Measurements from ENCODE around the gene PIK3AP1. TPM values are rescaled to one million over a fixed set of nuclear protein-coding genes. Genes with fewer than 3 reads are reported as not detected.

Gene PIK3AP1
- total and polyA plus RNA-seq, 2 of the 4 experiments (the other 2 are of a cell fraction) = under 0.01 to 0.14 TPM

DNA sequence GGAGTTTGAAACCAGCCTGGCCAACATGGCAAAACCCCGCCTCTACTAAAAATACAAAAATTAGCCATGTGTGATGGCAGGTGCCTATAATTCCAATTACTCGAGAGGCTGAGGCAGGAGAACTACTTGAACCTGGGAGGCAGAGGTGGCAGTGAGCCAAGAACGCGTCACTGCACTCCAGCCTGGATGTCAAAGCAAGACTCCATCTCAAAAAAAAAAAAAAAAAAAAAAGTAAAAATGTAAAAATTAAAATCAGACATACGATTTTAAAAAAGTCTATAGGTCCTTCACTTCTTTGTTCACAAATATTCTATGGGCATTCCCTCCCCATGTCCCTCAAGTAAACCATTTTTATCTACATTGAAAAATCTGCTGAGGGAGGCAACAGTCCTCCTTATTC, 171.7 kb downstream of the PIK3AP1 start:
- H2AFZ ChIP-seq (replicated peaks; ENCODE audit: low read length, poor library complexity) = no peak overlapping the region
- POLR2A ChIA-PET (ENCODE audit: unreplicated experiment) = no interaction called here
- no peak overlapping the region for H2BK5ac ChIP-seq (ENCODE audit: low read depth, low read length, poor library complexity, severe bottlenecking)
- no peak overlapping the region for H4K91ac ChIP-seq (ENCODE audit: insufficient read depth, low read depth, low read length)
- no peak overlapping the region for H2AK5ac ChIP-seq (ENCODE audit: low read depth, low read length)
- no peak overlapping the region for H3K18ac ChIP-seq (ENCODE audit: low read depth, low read length)
- H2BK120ac ChIP-seq (ENCODE audit: low read depth, low read length) = no peak overlapping the region
- no peak for ATAC-seq (ENCODE audit: low read depth)
- H3K27ac ChIP-seq (ENCODE audit: insufficient read depth, low read length) = no peak overlapping the region
- H3K4me1 ChIP-seq (ENCODE audit: control insufficient read depth, insufficient read depth, low read length) = no peaks in the 10 kb centered on the region
- TF ChIP-seq CEBPB (IDR thresholded peaks at IDR 0.05; ENCODE audit: low read depth, low read length) (no peak), RAD21 (IDR thresholded peaks at IDR 0.05; ENCODE audit: low read length) (no peak), RFX5 (IDR thresholded peaks at IDR 0.05; ENCODE audit: low read depth, low read length) (no peak), SMC3 (IDR thresholded peaks at IDR 0.05; ENCODE audit: low read depth, low read length) (no peak), POLR2A (IDR thresholded peaks at IDR 0.05; ENCODE audit: low read depth, low read length) (no peak), ELK1 (IDR thresholded peaks at IDR 0.05; ENCODE audit: borderline replicate concordance, low read depth, low read length) (no peak), RCOR1 (IDR thresholded peaks at IDR 0.05; ENCODE audit: insufficient replicate concordance, low read length) (no peak), MXI1 (IDR thresholded peaks at IDR 0.05; ENCODE audit: borderline replicate concordance, low read depth, low read length) (no peak), CHD1 (IDR thresholded peaks at IDR 0.05; ENCODE audit: low read depth, low read length) (no peak), MAZ (IDR thresholded peaks at IDR 0.05; ENCODE audit: borderline replicate concordance, low read depth, low read length) (no peak), BHLHE40 (IDR thresholded peaks at IDR 0.05; ENCODE audit: low read depth, low read length) (no peak), MAFK (IDR thresholded peaks at IDR 0.05; ENCODE audit: low read depth, low read length) (no peak)
- TF ChIP-seq, protein P1, sequence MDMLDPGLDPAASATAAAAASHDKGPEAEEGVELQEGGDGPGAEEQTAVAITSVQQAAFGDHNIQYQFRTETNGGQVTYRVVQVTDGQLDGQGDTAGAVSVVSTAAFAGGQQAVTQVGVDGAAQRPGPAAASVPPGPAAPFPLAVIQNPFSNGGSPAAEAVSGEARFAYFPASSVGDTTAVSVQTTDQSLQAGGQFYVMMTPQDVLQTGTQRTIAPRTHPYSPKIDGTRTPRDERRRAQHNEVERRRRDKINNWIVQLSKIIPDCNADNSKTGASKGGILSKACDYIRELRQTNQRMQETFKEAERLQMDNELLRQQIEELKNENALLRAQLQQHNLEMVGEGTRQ (IDR thresholded peaks at IDR 0.05; ENCODE audit: low read depth, low read length) = no peak
- TF ChIP-seq, protein P2, sequence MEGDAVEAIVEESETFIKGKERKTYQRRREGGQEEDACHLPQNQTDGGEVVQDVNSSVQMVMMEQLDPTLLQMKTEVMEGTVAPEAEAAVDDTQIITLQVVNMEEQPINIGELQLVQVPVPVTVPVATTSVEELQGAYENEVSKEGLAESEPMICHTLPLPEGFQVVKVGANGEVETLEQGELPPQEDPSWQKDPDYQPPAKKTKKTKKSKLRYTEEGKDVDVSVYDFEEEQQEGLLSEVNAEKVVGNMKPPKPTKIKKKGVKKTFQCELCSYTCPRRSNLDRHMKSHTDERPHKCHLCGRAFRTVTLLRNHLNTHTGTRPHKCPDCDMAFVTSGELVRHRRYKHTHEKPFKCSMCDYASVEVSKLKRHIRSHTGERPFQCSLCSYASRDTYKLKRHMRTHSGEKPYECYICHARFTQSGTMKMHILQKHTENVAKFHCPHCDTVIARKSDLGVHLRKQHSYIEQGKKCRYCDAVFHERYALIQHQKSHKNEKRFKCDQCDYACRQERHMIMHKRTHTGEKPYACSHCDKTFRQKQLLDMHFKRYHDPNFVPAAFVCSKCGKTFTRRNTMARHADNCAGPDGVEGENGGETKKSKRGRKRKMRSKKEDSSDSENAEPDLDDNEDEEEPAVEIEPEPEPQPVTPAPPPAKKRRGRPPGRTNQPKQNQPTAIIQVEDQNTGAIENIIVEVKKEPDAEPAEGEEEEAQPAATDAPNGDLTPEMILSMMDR (conservative IDR thresholded peaks at IDR 0.05; ENCODE audit: low read depth, low read length) = no peak
- H3K9me3 ChIP-seq (ENCODE audit: control insufficient read depth, insufficient read depth, low read length) = no peaks in the 10 kb centered on the region
- H3K27me3 ChIP-seq (ENCODE audit: control insufficient read depth, insufficient read depth, low read length) = no peaks in the 10 kb centered on the region
- no peaks in the 10 kb centered on the region; the same call in 1 of the 2 replicates for H3K9me1 ChIP-seq (ENCODE audit: insufficient read depth, low read length)
- H4K8ac ChIP-seq (ENCODE audit: low read depth in 2 of 2, low read length in 2 of 2) = no peak overlapping the region
- CTCF ChIA-PET = no interaction called here
- no peak overlapping the region for H2BK20ac ChIP-seq (ENCODE audit: low read depth, low read length)
- H3K9ac ChIP-seq (ENCODE audit: low read depth, low read length) = no peak overlapping the region
- H2AK9ac ChIP-seq (replicated peaks; ENCODE audit: low read depth, low read length, poor library complexity) = no peak overlapping the region
- dilution Hi-C loops (cut with HindIII; ENCODE audit: low sequenced_read_pairs, unreplicated experiment) = no loop called here
- no peak overlapping the region for H3K56ac ChIP-seq (ENCODE audit: extremely low read depth, insufficient read depth, low read length)
- peaks cover 22% of the 10 kb centered on the region for H3K36me3 ChIP-seq (ENCODE audit: control insufficient read depth, insufficient read depth, low read length)
- no TSS peak for BruUV-seq (replicated peaks)
- intact Hi-C loops (cut with micrococcal nuclease) = no loop called here
- H3K4me3 ChIP-seq (ENCODE audit: insufficient read depth, low read depth, low read length) = no peak overlapping the region
- no peak overlapping the region for H2BK15ac ChIP-seq (ENCODE audit: low read depth, low read length)
- H3K4me2 ChIP-seq (ENCODE audit: low read depth, low read length) = no peak overlapping the region
- no peak overlapping the region for H3K23ac ChIP-seq (ENCODE audit: low read depth, low read length)
- no peak for DNase-seq
- peaks cover 19% of the 10 kb centered on the region; the same call in 1 of the 2 replicates for H4K20me1 ChIP-seq (ENCODE audit: insufficient read depth, low read length)
- H4K5ac ChIP-seq (ENCODE audit: low read depth, low read length) = no peak overlapping the region
- H3K79me1 ChIP-seq (ENCODE audit: low read depth in 1 of 2, low read length in 2 of 2) = peaks cover 22 to 28% of the 10 kb centered on the region in 2 experiments
- in situ Hi-C loops (cut with MboI; ENCODE audit: low sequenced_read_pairs) = no loop called here
- no peak overlapping the region for H3K4ac ChIP-seq (ENCODE audit: low read depth, low read length)
- H3K14ac ChIP-seq (replicated peaks; ENCODE audit: low read depth, low read length) = no peak overlapping the region
- no CpG with 5 or more reads among the region's 5 CpGs for WGBS, 2 experiments (ENCODE audit: extremely low coverage in 2 of 2, insufficient read length in 1 of 2)
